Glutamatergic neuron (in vitro differentiated cells): ENCODE measurements around the gene HOXD10. TPM values are rescaled to one million over a fixed set of nuclear protein-coding genes. Genes with fewer than 3 reads are reported as not detected.

ENCODE experiments used
- DNase-seq: peaks from one replicate; pipeline ENCODE4 v3.0.0; 2022
- H3K27ac Mint-ChIP-seq: one replicate; pipeline ENCODE4 v1.8.0; 2020; ENCODE audit warnings: mild to moderate bottlenecking, mixed read lengths, inconsistent platforms; ENCODE audit not compliant: unreplicated experiment
- H3K27me3 Mint-ChIP-seq: one replicate; pipeline ENCODE4 v1.8.0; 2020; ENCODE audit warnings: mild to moderate bottlenecking, moderate library complexity, mixed read lengths, inconsistent platforms; ENCODE audit not compliant: unreplicated experiment
- H3K36me3 Mint-ChIP-seq: one replicate; pipeline ENCODE4 v1.8.0; 2020; ENCODE audit warnings: mild to moderate bottlenecking, mixed read lengths, inconsistent platforms; ENCODE audit not compliant: unreplicated experiment
- H3K4me1 Mint-ChIP-seq: one replicate; pipeline ENCODE4 v1.8.0; 2020; ENCODE audit warnings: mild to moderate bottlenecking, low read depth, mixed read lengths, inconsistent platforms; ENCODE audit not compliant: unreplicated experiment
- H3K4me3 Mint-ChIP-seq: one replicate; pipeline ENCODE4 v1.8.0; 2020; ENCODE audit warnings: mild to moderate bottlenecking, mixed read lengths, inconsistent platforms; ENCODE audit not compliant: unreplicated experiment
- H3K9me3 Mint-ChIP-seq: one replicate; pipeline ENCODE4 v1.8.0; 2020; ENCODE audit warnings: mild to moderate bottlenecking, moderate library complexity, mixed read lengths, inconsistent platforms; ENCODE audit not compliant: unreplicated experiment
- CTCF ChIP-seq: fragments of 200-600 bp; sonication (generic); IDR thresholded peaks from one replicate; pipeline ENCODE4 v1.5.0; 2021; ENCODE audit not compliant: partially characterized antibody, unreplicated experiment
- total RNA-seq: library from RNA; stranded (reverse); fragmentation: NEBNext Ultra II Directional; extraction: Animal tissue kit (Norgen Biotek cat#: 25700); gene quantifications from one replicate; pipeline ENCODE4 v1.2.1, GENCODE V29; 2021; ENCODE audit not compliant: unreplicated experiment

The HOXD10 gene
- total RNA-seq, 1 donor from 2014 or later, result not detected

GRCh38 chr2:176135035-176135440 is 18.5 kb downstream of the HOXD10 start:
- Mint-ChIP-seq H3K4me1 (peaks cover 2% of the 10 kb centered on the region), H3K27me3 (peaks cover 65% of the 10 kb centered on the region), H3K9me3 (peaks cover 32% of the 10 kb centered on the region), H3K27ac (no peak overlapping the region), H3K36me3 (peaks cover 5% of the 10 kb centered on the region), H3K4me3 (no peak overlapping the region)
- TF ChIP-seq CTCF, result no peak
- DNase-seq, result no peak

- no peak overlapping the region for H3K27ac Mint-ChIP-seq
Measured at GRCh38 chr2:176136374-176137251, 20.0 kb downstream of the HOXD10 start.

GRCh38 chr2:176137252-176137580 is 20.6 kb downstream of the HOXD10 start:
- Mint-ChIP-seq H3K9me3 (peaks cover 28% of the 10 kb centered on the region), H3K4me1 (no peaks in the 10 kb centered on the region), H3K27ac (no peak overlapping the region), H3K4me3 (peak overlapping the region; percentile 56), H3K27me3 (peaks cover 55% of the 10 kb centered on the region), H3K36me3 (peaks cover 5% of the 10 kb centered on the region)
- no peak for DNase-seq
- no peak for TF ChIP-seq CTCF

More at GRCh38 chr2:176136374-176137251, 20.0 kb downstream of the HOXD10 start:
- Mint-ChIP-seq H3K4me3 (peak overlapping the region; percentile 85), H3K9me3 (peaks cover 31% of the 10 kb centered on the region), H3K4me1 (no peaks in the 10 kb centered on the region), H3K36me3 (peaks cover 5% of the 10 kb centered on the region), H3K27me3 (peaks cover 58% of the 10 kb centered on the region)
- DNase-seq, result peak; percentile 58
- TF ChIP-seq CTCF, result no peak

- Mint-ChIP-seq H3K4me1 (no peaks in the 10 kb centered on the region), H3K27me3 (peaks cover 50% of the 10 kb centered on the region), H3K36me3 (peaks cover 5% of the 10 kb centered on the region), H3K27ac (no peak overlapping the region), H3K4me3 (no peak overlapping the region), H3K9me3 (peaks cover 25% of the 10 kb centered on the region)
- DNase-seq, result no peak
- no peak for TF ChIP-seq CTCF
Measured at GRCh38 chr2:176137906-176138305, 21.3 kb downstream of the HOXD10 start.

- TF ChIP-seq CTCF, result no peak
- Mint-ChIP-seq H3K4me3 (no peak overlapping the region), H3K9me3 (peaks cover 24% of the 10 kb centered on the region), H3K27me3 (peaks cover 45% of the 10 kb centered on the region), H3K36me3 (peaks cover 5% of the 10 kb centered on the region), H3K27ac (peak overlapping the region; percentile 9), H3K4me1 (no peaks in the 10 kb centered on the region)
- DNase-seq, result no peak
Measured at GRCh38 chr2:176138526-176138922, 21.9 kb downstream of the HOXD10 start.
